Fibroblast of the aortic adventitia (primary cell): ENCODE results near the gene NUDT9. TPM values are rescaled to one million over a fixed set of nuclear protein-coding genes. Genes with fewer than 3 reads are reported as not detected.

Experiments
- DNase-seq: peaks from one replicate; pipeline ENCODE4 v3.0.0-alpha.2; 2010; ENCODE audit warnings: low read depth
- H3K4me3 ChIP-seq: 2 replicates; pipeline ENCODE4 v1.5.1; 2011; ENCODE audit warnings: low read depth, mild to moderate bottlenecking, control low read depth, low read length, moderate library complexity
- total RNA-seq: library from RNA; depleted of rRNA; stranded (reverse); fragments of >200 nt; gene quantifications from 2 replicates; pipeline ENCODE4 v1.2.3, GENCODE V29; 2012; ENCODE audit warnings: low replicate concordance
- TF ChIP-seq, protein P1 (sequence below): IDR thresholded peaks from 2 replicates; pipeline ENCODE4 v1.5.1; 2011; ENCODE audit warnings: mild to moderate bottlenecking, low read length, control low read depth, inconsistent platforms; ENCODE audit not compliant: insufficient read depth

The NUDT9 gene
- total RNA-seq, 1 donor = 15.5 TPM

DNA sequence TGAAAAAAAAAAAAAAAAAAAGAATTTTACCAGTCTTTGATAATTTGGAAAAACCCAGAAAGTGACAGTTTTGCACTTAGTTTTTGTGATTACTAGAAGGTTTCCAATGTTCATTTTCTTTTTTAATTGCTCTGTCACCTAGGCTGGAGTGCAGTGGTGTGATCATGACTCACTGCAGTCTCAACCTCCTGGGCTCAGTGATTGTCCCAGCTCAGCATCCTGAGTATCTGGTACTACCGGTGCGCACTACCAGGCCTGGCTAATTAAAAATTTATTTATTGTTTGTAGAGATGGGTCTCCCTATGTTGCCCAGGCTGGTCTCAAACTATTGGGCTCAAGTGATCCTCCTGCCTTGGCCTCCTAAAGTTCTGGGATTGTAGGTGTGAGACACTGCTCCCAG lies 3.3 kb downstream of the NUDT9 start:
- TF ChIP-seq, protein P1, sequence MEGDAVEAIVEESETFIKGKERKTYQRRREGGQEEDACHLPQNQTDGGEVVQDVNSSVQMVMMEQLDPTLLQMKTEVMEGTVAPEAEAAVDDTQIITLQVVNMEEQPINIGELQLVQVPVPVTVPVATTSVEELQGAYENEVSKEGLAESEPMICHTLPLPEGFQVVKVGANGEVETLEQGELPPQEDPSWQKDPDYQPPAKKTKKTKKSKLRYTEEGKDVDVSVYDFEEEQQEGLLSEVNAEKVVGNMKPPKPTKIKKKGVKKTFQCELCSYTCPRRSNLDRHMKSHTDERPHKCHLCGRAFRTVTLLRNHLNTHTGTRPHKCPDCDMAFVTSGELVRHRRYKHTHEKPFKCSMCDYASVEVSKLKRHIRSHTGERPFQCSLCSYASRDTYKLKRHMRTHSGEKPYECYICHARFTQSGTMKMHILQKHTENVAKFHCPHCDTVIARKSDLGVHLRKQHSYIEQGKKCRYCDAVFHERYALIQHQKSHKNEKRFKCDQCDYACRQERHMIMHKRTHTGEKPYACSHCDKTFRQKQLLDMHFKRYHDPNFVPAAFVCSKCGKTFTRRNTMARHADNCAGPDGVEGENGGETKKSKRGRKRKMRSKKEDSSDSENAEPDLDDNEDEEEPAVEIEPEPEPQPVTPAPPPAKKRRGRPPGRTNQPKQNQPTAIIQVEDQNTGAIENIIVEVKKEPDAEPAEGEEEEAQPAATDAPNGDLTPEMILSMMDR = no peak
- no peak for DNase-seq
- H3K4me3 ChIP-seq = no peak overlapping the region

DNA sequence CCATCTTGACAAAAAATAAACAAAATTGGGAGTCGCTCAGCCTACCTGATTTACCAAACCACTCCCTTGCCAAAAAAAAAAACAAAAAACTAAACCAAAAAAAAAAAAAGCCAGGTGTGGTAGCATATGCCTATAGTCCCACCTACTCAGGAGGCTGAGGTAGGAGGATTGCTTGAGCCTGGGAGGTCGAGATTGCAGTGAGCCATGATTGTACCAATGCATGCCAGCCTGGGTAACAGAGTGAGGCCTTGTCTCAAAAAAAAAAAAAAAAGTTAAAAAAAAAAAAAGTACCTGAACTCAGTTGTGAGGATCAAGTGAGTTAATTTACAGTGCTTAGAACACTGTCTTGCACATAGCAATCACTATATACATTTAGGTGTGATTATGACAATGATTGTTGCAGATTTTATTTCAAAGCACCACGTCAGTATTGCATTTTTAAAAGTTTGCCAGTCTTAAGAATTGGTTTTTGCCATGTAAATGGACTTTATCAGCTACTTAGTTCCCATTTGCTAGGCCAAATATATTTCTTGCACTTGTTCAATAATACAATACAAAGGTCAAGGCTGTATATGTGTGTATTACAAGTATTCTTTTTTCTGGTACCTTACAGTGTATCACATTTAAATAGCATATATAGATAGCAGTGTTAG lies 4.6 kb downstream of the NUDT9 start:
- H3K4me3 ChIP-seq = no peak overlapping the region
- TF ChIP-seq, protein P1 = no peak
- DNase-seq = no peak

DNA sequence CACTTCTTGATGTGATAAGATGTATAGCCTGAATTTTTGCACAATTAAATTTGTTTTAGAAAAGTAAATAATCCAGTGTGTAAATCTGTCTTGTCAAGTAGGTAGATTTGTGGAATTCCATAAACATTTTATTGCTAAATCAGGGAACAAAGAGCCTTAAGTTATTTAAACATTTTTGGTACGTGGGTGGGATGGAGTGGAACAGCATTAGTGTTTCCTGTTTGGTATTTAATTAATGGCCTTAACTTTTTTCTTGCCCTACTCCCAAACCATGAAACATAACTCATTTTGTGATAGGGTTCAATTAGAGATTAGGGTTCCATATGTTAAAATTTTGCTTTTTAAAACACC lies 5.1 kb downstream of the NUDT9 start:
- TF ChIP-seq, protein P1 = no peak
- H3K4me3 ChIP-seq = no peak overlapping the region
- DNase-seq = no peak

DNA sequence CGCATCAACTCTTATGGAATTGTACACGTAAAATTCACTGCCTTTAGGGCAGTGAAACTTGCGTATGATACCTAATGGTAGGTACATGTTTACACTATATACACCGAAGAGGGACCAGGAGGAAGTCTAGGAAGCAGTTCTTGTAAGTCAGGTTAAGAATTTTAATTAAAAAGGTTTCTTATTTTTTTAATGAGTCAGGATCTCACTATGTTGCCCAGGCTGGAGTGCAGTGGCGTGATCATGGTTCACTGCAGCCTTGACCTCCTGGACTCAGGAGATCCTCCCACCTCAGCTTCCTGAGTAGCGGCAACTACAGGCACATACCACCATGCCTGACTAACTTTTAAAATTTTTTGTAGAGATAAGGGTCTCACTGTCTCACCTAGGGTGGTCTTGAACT lies 6.6 kb downstream of the NUDT9 start:
- DNase-seq = no peak
- H3K4me3 ChIP-seq = no peak overlapping the region
- TF ChIP-seq, protein P1 = no peak

DNA sequence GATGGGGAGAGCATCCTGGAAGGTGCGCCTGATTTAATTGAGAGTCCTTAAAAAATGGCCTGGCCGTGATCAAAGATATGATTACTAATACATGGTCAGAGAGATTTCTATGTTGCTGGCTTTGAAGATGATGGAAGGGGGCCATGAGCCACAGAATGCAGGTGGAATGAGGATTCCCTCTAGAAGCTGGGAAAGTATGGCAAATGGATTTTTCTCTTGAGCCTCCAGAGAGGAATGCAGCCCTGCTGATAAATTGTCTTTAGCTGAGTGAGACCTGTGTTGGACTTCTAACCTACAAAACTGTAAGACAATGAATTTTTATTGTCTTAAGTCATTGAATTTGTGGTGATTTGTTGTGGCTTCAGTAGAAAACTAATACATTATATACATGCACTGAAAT lies 7.7 kb downstream of the NUDT9 start:
- DNase-seq = no peak
- TF ChIP-seq, protein P1 = no peak
- H3K4me3 ChIP-seq = no peak overlapping the region

DNA sequence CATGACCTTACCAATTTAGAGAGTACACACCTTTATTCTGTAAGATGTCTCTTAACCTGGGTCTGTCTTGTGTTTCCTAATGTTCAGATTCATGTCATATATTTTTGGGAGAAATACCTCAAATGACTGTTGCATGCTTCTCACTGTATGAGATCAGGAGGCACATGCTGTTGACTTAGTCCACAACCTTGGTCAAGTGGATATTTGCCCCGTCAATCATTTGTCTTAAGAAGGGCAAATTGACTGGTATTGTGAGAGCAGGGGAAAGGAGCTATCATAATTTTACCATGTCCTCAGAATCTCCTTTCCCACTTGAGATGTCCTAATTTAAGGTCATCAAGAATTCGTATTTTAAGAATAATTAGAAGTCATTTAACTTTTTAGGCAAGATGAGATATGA lies 11.0 kb downstream of the NUDT9 start:
- H3K4me3 ChIP-seq = no peak overlapping the region
- DNase-seq = no peak
- TF ChIP-seq, protein P1 = no peak

DNA sequence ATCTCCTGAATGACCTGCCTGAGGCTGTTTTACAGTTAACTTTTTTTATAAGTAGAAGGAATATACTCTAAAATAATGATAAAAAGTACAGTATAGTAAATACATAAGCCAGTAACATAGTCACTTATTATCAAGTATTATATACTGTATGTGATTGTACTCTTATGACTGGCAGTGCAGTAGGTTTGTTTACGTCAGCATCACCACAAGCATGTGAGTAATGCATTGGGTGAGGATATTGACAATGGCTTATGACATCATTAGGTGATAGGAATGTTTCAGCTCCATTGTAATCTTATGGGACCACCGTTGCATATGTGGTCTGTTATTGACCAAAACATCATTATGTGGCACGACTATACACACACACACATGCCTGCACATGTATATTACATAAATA lies 20.5 kb downstream of the NUDT9 start:
- H3K4me3 ChIP-seq = no peak overlapping the region
- no peak for DNase-seq
- TF ChIP-seq, protein P1 = no peak
